Activated naive CD4-positive, alpha-beta T cell treated with anti-CD3 and anti-CD28 coated beads, Interleukin-2, amount 10 ng/mL, durations not matched to agents 7 days and 5 days (primary cell): ENCODE data around the gene GLMN.
A peak's percentile ranks its signal among the peaks of the same experiment; 100 is the strongest.

ENCODE experiments used
- CTCF ChIA-PET: fragments of 350-600 bp; sonication (Branson Sonifier 250); formaldehyde crosslinking; loops from one replicate; lab custom pipeline; 2021; ENCODE audit warnings: antibody characterized with exemption; lab: Charles Lee
- DNase-seq: peaks from one replicate; pipeline ENCODE4 v3.0.0-alpha.2; 2020
- H3K27ac Mint-ChIP-seq: one replicate; pipeline ENCODE4 v1.8.0; 2021; ENCODE audit warnings: mild to moderate bottlenecking, moderate library complexity, mixed read lengths
- H3K27me3 Mint-ChIP-seq: one replicate; pipeline ENCODE4 v1.8.0; 2021; ENCODE audit warnings: mild to moderate bottlenecking, mixed read lengths
- H3K36me3 Mint-ChIP-seq: one replicate; pipeline ENCODE4 v1.8.0; 2021; ENCODE audit warnings: mixed read lengths
- H3K4me1 Mint-ChIP-seq: one replicate; pipeline ENCODE4 v1.8.0; 2021; ENCODE audit warnings: mixed read lengths
- H3K4me3 Mint-ChIP-seq: one replicate; pipeline ENCODE4 v1.8.0; 2021; ENCODE audit warnings: mild to moderate bottlenecking, moderate library complexity, mixed read lengths
- H3K9me3 Mint-ChIP-seq: one replicate; pipeline ENCODE4 v1.8.0; 2021; ENCODE audit warnings: mixed read lengths

Gene GLMN

DNA sequence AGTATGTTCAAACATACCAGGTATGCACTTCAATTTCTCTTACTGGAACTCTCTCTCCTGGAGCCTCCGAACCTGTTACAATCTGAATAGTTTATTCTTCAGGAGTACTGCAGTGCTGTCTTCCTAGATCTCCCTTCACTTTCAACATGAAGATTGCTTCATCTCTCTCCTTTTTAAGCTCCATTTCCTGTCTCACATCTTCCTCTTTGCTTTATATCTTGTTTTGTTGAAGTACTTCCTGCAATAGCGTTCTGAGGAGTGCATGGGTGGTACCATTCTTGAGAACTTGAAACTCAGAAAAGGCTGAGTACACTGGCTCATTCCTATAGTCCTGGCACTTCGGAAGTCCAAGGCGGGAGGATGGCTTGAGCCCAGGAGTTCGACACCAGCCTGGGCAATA, 96.8 kb downstream of the GLMN start:
- no peak for DNase-seq
- H3K27me3 Mint-ChIP-seq, result no peaks in the 10 kb centered on the region
- H3K36me3 Mint-ChIP-seq, result peaks cover 12% of the 10 kb centered on the region
- H3K27ac Mint-ChIP-seq, result peak overlapping the region; percentile 61
- CTCF ChIA-PET, result no interaction called here
- H3K4me1 Mint-ChIP-seq, result peaks cover 21% of the 10 kb centered on the region
- H3K9me3 Mint-ChIP-seq, result peaks cover 6% of the 10 kb centered on the region
- no peak overlapping the region for H3K4me3 Mint-ChIP-seq
